GM21381 (cell line): Measurements from ENCODE around the gene VPS16.
"Not testable (repeated sequence)": the region's sequence is repeated elsewhere in the genome, so short reads cannot be mapped to it uniquely, and the experiment has no call there.

Experiments used
- ATAC-seq: cut with Tn5 transposase; IDR thresholded peaks from one replicate; pipeline ENCODE4 v1.9.1; 2021; ENCODE audit warnings: mild to moderate bottlenecking, moderate library complexity; ENCODE audit not compliant: unreplicated experiment

VPS16 gene

GRCh38 chr20:2806351-2806701 is 34.2 kb upstream of the VPS16 start:
- ATAC-seq = no peak

GRCh38 chr20:2807019-2807418 is 33.5 kb upstream of the VPS16 start:
- ATAC-seq = no peak

GRCh38 chr20:2807929-2808328 is 32.6 kb upstream of the VPS16 start:
- ATAC-seq = not testable (repeated sequence)

GRCh38 chr20:2809690-2810089 is 30.9 kb upstream of the VPS16 start:
- ATAC-seq = no peak

- ATAC-seq = no peak
Measured at GRCh38 chr20:2812189-2812588, 28.4 kb upstream of the VPS16 start.

- no peak for ATAC-seq
Measured at GRCh38 chr20:2814076-2814475, 26.5 kb upstream of the VPS16 start.

DNA sequence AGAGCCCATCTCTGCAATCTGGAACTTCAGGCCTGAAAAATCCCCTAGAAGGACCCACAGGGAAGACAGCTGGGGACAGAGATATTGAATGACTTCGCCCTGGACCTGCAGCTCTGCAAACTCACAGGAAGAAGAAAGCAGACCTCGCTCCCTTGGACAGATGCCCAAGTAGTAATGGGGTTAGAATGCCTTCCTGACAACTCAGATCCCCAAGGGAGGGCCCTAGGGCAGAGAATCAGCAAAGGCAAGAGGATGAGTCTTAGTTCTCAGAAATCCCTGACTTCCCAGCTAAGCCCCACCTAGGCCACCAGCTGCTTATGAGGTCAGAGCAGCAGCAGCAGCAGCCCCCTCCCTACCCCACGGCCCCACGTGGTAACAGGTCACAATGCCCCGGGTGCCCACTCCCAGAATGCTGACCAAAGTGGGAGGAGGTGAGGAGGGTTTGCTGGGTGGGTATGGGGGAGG is 25.9 kb upstream of the VPS16 start, which contains the start of gene C20orf141:
Gene C20orf141 (plus strand): TSS at position 401 of the 465 bp plus-strand sequence. CDS start 198 bp downstream, outside the sequence.
- no peak for ATAC-seq

DNA sequence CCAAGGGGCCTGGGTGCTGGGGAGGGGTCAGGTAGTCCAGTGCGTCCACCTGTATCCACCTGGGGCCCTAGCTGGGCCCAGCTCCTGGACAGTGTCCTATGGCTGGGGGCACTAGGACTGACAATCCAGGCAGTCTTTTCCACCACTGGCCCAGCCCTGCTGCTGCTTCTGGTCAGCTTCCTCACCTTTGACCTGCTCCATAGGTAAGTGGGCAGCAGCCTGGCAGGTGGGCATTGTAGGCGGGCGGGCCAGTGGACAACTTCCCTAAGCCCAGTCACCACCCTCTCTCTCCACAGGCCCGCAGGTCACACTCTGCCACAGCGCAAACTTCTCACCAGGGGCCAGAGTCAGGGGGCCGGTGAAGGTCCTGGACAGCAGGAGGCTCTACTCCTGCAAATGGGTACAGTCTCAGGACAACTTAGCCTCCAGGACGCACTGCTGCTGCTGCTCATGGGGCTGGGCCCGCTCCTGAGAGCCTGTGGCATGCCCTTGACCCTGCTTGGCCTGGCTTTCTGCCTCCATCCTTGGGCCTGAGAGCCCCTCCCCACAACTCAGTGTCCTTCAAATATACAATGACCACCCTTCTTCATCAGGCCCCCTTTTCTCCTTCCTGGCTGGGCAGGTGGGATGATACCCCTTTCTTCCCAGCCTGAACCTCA is 25.2 kb upstream of the VPS16 start:
- ATAC-seq = no peak

DNA sequence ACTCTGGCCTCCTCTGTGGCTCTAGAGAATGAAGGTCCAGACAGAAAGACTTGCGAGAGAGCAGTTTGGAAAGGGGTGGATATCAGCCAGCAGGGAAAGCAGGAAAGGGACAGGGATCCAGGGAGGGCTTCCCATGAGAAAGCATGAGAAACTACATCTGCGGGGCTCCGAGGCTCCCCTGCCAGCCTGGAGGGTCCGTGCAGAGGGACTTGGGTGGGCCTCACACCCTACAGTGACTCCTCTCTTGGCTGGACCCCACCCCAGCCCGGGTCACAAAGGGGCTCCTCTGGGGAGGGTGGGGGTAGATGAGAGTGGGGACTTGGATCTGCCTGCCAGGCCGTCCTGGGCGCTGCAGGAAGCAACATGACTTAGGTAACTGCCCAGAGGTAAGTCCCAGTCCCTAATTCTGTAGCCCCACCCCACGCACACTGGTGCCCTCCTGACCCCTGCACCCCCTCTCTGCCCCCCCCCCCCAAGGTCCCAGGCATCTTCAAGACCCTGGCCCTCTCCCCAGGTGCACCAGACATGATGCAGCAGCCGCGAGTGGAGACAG is 24.4 kb upstream of the VPS16 start, which contains the start of gene TMEM239:
Gene TMEM239 (plus strand): TSS at position 335 of the 553 bp plus-strand sequence. CDS start 191 bp downstream, at position 526.
- ATAC-seq = no peak

- ATAC-seq = no peak
Measured at GRCh38 chr20:2816583-2817340, 23.8 kb upstream of the VPS16 start.

GRCh38 chr20:2817341-2817726 is 23.2 kb upstream of the VPS16 start:
- no peak for ATAC-seq

- ATAC-seq = no peak
Measured at GRCh38 chr20:2817891-2818595, 22.5 kb upstream of the VPS16 start.

DNA sequence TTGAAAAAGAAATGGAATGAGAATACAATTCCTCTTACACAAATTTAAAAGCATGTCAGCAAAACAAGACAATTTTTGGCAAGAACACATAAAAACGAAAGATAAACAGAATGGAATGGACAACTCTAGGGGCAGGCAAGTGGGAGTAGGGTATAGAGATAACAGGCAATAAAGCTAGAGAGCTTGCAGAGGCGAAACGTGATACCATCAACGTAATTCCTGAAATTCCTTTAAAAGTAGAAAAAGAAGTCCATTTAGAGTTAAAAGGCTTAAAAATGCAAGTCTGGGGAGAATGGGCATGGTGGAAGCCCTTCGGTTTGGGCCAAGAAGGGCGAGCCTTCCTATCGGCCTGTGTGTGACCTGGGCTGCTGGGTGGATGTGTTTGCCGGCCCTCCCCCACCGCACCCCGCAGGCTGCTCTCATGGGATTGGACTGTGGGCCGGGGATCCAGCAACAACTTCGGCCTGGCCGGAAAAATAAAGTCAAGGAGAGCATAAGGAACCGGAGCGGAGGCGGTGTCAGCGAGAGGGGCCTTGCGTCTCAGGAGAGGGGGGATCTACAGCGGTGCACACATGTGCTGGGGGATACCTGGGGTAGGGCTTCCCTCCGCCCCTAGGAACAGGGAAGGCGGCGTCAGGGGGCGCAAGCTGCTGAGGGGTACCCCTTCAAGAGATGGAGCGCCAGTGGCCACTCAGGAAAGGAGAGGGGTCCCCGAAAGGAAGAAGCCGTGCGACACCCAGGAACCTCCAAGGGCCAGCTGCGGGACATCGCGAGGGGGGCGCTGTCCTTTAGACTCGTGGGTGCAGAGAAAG is 20.3 kb upstream of the VPS16 start:
- no peak for ATAC-seq

GRCh38 chr20:2820896-2821869 is 19.4 kb upstream of the VPS16 start:
- no peak for ATAC-seq

DNA sequence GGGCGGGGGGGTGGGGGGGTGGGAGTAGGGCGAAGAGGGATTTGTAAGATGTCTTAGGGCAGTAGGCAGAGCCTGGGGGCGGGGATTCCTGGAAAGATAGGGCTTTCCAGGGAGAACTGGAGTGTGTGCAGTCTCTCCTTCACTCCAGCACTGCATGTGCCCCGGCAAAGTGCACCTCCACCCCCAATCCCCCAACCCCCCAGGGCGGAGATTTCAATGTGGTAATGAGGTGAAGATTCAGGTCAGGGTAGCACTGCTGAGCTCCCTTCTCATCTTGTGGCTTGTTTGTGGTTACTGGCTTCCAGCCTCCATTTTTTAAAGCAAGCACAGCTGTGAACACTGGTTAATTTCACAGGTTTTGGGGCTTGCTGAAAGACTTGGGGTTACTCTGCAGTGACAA is 18.5 kb upstream of the VPS16 start:
- no peak for ATAC-seq

GRCh38 chr20:2825761-2826160 is 14.8 kb upstream of the VPS16 start:
- ATAC-seq = no peak

- ATAC-seq = no peak
Measured at GRCh38 chr20:2826655-2827054, 13.9 kb upstream of the VPS16 start.

- ATAC-seq = no peak
Measured at GRCh38 chr20:2829376-2829775, 11.2 kb upstream of the VPS16 start.

GRCh38 chr20:2831206-2831605 is 9.3 kb upstream of the VPS16 start:
- ATAC-seq = not testable (repeated sequence)
